Right forelimb (tissue), 1 donor: ENCODE data around the gene OR5D14.

Source experiments
- DNase-seq: peaks from one replicate; pipeline ENCODE4 v3.0.0-alpha.2; 2018

Gene OR5D14

GRCh38 chr11:55795256-55795655 lies at the start of gene OR5D14:
Gene OR5D14 (plus strand): TSS chr11:55795556. CDS start chr11:55795556, 0 bp downstream.
- DNase-seq = no peak

GRCh38 chr11:55773138-55773537 lies 22.2 kb upstream of the OR5D14 start, which contains the start of gene OR5D13:
Gene OR5D13 (plus strand): TSS chr11:55773438. CDS start chr11:55773438, 0 bp downstream.
- DNase-seq = no peak

GRCh38 chr11:55791606-55792005 lies 3.8 kb upstream of the OR5D14 start:
- no peak for DNase-seq

- no peak for DNase-seq
Observed at GRCh38 chr11:55793321-55793720, 2.0 kb upstream of the OR5D14 start.

GRCh38 chr11:55806248-55806647 lies 10.9 kb downstream of the OR5D14 start:
- no peak for DNase-seq

- DNase-seq = no peak
Observed at GRCh38 chr11:55811067-55811466, 15.7 kb downstream of the OR5D14 start, which contains the start of gene OR5L1. Gene OR5L1 (plus strand): TSS chr11:55811367. CDS start chr11:55811467, 100 bp downstream.

- no peak for DNase-seq
Observed at GRCh38 chr11:55819330-55819729, 24.0 kb downstream of the OR5D14 start, which contains the start of gene OR5D18. Gene OR5D18 (plus strand): TSS chr11:55819630. CDS start chr11:55819630, 0 bp downstream.

- no peak for DNase-seq
Observed at GRCh38 chr11:55826919-55827318, 31.6 kb downstream of the OR5D14 start, which contains the start of gene OR5L2. Gene OR5L2 (plus strand): TSS chr11:55827219. CDS start chr11:55827219, 0 bp downstream.

GRCh38 chr11:55838452-55838851 lies 43.1 kb downstream of the OR5D14 start, which contains the start of gene OR5D16:
Gene OR5D16 (plus strand): TSS chr11:55838752. CDS start chr11:55838752, 0 bp downstream.
- DNase-seq = no peak
